GM21619 (cell line): Measurements from ENCODE around the gene AREL1.

Experiments
- ATAC-seq: cut with Tn5 transposase; IDR thresholded peaks from one replicate; pipeline ENCODE4 v1.9.1; 2021; ENCODE audit not compliant: unreplicated experiment

The AREL1 gene

DNA sequence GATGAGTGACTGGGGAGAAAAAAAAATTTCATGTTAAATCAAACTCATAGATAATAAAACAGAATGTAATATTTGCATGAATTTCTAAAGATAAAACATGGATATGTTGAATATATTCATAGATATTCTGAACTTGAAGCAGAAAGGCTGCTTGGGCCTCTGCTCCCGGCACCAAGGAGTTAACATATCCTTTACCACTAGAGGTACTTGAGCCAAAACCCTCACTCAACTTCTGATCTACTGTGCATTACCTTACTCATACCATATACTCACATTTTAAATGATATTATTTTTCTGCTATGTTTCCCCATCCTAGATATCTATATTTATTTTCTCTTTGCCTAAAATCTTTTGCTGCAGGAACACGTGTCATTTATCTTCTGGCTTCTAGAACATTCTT, 14.9 kb downstream of the AREL1 start:
- ATAC-seq: no peak

DNA sequence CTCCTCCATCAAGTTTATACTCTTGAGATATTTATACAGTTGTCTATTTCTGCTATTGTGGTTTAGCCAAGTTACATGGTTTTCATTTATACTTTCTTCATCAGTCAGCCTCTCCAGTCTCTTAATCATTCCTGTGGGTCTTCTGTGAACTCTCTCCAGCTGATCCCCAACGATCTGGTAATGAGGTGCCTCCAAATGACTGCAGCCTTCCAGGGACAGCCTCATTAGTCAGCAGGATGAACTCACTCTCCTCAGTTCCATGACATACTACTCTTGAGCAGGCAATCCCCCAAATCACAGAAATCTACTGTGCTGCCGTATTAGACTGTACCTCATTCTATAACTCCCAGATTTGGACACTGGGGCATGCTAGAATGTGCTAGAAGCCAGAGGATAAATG, 15.3 kb downstream of the AREL1 start:
- ATAC-seq: no peak

DNA sequence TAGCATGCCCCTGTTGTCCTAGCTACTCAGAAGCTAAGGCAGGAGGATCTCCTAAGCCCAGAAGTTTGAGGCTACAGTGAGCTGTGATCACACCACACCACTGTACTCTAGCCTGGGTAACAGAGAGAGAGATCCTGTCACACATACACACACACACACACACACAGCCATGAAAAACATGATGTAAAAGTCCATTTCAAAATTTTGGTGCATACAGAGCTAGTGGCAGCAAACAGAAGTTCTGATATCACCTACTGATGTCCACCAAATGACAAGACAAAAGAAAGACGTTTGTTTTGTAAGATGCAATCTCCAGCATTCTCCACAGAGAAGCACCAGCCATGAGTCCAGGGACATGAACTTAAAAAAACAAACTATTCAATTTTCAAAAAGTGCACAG, 15.9 kb downstream of the AREL1 start:
- no peak for ATAC-seq

DNA sequence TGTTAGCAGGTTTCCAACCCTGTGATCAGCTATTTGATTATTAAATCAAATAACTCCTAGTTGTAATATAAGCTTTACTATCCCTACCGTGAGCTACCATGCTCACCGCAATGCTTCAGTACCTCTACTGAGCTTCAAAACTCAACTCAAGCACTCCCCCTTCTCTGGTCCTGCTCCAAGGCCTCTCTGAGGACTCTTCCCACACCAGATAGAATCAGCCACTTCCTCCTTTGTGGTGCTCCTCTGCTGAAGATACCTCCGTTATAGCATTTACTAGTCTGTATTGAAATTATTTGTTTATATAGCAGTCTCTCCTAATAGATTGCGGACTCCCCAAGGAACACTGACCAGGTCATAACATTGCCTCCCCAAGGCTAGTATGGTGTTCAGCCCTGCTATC, 17.5 kb downstream of the AREL1 start:
- ATAC-seq: no peak

DNA sequence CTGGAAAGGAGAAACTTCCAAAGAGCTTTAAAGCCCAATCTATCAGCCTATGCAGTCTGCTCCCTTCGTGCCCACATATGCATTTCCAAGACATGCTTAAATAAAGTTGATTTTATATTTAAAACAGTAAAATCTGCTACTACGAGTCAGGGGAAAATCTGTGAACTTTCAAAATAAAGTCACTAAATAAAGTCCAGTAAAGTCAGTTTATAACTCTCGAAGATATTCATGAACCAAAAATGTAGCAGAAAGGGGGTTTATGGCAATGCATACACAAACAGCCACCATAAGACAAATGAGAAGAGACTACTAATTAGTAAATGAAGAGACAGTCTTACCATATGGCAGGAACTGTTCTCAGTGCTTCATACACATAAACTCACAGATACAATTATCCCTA, 19.7 kb downstream of the AREL1 start:
- no peak for ATAC-seq

DNA sequence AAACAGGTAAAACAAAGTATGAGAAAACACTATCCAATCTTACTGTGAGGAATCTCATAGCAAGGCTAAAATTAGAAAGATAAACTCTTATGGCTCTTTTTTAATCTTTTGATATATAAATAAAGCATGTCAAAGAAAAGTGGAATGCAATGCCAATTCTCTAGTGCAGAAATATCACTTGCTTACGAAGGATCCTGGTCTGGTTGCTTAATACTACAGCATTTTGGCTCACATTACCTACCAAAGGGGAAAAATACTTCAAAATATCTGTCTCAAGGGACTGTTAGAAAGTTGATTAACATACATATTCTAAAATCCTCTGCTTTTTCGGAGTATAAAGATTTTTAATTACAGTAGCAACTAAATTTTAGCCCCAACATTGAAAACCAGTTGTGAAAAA, 21.4 kb downstream of the AREL1 start:
- ATAC-seq: no peak

DNA sequence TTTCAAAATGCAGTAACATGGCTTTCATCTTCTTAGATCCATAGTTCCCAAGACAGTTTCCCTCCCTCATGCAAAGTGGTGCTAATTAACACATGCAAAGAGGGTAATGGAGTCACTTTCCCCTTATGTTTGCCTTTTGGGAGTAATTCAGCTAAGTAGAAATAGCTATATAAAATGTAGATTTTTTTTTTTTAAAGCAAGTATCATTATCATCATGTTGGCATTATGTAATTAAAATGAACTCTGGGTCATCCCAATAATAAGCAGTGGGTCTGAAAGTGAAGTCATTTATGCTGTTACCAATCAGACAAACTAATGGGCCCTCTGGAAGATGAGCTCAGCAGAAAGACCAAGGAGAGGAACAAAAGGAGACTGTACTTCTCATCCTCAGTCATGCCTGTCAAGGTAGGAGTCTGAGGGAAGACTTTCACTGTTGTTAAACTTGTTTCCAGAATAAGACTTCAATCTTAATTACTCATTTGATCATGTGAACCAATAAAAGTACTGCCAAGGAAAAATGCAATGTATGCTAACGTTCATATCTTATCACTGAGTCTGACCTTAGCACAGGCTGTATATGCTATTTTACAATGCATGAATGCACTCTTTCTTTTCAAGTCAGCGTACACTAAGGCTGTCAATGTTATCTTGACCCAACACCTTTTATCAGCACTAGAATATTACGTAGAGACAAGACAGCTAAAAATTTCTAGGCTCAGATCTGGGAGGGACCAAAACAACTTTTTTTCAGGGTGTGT, 26.8 kb downstream of the AREL1 start:
- ATAC-seq: no peak

DNA sequence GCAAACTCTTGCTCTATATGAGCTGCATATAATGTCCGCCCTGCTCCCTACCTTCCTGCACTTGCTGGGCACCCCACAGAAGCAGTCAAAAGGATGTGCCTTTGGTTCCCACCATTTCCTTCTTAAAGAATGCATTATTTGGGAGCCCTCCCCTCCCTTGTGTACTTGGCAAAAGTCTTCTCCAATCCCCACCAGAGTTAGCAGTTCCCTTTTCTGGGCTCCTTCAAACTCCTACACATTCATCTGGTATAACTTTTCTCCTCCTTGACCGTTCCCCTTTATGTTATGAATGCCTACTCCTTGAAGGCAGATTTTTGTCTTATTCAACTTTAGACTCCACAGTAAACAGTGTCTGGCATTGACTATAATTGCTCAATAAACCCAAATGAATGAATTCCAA, 27.8 kb downstream of the AREL1 start:
- no peak for ATAC-seq

DNA sequence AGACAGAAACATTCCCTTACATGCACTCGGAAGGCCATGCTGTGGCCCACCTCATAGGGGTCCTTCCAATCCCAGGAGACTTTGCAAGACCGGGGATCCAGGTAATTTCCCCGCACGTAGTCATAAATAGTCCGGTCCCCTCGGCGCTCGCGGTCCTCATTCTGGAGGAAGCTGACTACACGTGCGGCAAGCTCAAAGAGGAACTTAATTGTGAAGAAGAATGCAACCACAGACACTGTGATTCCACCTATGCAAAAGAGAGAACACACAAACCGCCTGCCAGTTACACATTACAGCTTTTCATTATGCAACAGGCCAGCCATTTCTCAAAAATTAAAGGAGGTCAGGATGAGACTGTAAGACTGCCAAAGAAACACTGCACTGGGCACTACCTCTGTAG, 28.4 kb downstream of the AREL1 start:
- peak; percentile 53 for ATAC-seq

DNA sequence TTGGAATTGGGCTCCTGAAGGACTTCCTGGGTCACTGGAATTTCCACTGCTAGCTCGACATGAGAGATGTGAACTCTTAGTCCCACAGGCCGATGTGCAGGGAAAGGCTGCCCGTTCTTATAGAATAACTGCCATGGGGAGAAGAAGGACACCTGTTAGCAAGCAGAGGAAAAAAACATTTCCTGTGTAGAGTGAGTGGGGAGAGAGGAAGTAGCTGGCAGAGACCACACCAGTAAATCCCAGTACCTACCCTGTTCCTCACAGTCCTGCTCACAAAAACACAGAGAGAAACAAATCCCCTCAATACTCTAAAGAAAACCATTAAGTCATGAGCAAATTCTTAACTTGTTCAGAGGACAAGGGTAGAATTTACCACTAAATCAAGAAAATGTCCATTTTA, 29.5 kb downstream of the AREL1 start:
- ATAC-seq: no peak

DNA sequence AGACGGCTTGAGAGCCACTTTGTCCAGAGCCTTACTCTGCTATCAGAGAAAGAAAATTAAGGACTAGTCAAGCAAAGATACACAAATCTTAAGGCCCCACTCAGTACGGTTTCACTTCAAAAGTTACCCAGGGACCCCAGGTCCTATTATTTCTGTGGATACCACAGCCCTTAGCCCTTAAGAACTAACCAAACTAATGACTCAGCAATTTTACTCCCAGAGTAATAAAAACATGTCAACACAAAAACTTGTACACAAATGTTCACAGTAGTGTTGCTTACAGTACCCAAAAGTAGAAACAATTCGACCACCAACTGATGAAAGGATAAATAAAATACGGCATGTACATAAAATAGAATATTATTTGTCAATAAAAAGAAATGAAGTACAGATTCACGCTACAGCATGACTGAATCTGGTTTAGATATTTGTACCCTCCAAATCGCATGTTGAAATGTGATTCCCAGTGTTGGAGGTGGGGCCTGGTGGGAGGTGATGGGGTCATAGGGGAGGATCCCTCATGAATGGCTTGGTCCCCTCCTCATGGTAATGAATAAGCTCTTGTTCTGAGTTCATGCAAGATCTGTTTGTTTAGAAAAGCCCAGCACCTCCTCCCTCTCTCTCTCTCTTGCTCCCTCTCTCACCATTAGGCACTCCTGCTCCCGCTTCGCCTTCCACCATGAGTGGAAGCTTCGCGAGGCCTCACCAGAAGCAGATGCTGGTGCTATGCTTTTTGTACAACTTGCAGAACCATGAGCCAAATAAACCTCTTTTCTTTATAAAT, 30.5 kb downstream of the AREL1 start:
- ATAC-seq: no peak

DNA sequence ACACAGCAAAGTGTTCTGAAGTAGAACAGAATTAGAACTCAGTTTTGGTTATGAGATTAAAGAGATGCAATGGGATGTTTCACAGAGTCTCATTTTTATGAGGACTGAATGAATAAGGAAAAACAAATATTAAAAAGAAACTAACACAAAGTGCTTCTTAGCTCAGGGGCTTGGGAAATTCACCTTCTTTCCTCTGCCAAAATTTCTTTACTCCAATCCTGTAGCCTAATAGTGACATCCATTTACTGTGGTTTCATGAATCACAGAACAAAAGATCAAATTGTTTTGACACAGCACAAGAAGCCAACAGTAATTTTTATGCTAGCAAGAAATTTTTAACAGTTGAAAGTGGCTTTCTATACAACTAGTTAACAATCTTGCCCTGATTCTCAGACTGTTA, 37.7 kb downstream of the AREL1 start:
- no peak for ATAC-seq

DNA sequence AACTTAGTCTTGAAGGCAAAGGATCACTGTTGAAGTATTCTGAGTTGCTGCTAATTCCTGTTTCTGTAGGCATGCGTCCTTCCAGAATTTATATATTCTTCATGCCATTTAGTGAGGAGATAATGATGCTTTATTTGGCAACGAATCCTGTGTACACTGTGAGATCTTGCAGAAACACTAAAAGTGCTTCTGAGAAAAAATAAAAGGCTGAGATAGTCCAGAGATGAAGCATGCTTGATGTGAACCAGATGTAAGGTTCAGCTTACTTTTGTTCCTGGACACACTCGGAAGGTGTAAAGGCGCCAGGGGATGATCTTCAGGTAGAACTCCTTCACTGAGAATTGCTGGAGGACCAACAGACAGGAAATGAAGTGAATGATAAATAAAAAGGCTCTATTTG, 39.1 kb downstream of the AREL1 start:
- no peak for ATAC-seq

DNA sequence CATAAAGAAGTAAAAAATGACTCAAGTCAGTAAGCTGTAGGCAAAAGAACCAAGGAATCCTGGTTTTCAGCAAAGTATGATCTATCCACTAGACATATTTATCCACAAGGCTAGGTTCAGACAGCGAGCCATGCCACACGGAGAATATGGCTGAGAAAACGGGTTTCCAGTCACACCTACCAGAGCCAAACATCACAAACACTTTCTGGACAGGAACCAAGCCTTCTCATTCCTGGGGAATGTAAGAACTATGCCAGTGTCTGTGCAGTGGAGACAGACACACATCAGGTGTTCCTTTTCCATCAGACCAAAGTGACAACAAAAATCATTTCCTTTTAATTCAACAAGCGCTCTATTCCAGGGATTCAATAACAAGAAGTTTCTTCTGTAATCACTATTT, 41.1 kb downstream of the AREL1 start:
- no peak for ATAC-seq

DNA sequence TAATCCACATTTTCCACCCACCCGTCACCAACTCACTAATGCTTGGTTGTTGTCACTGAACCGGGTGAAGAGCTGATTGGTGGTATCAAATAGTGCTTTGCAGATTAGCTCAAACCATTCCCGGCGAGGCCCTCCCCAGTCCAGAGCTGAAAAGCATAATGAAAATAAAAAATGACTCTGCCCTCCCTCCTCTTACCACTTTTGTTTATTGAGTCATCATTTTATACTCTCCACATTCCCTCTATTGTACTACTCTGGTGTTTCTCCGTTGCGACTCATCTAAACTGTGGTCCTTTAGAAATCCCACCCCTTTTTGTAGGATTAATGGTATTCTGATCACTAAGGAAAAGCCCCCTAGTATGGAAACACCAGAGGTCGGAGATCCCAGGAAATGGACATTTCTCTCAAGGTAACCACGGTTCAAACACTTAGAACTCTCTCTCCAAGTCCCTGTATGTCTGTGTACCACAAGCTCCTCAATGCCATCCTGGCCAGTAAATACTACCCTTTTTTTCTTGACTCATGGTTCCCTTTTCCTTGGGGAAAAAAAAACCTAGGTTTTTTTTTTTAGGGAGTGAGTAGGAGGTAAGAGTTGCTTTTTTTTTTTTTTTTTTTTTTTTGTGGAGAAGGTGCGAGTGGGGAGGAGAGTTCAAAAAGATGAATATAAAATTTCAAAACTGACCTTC, 42.0 kb downstream of the AREL1 start:
- no peak for ATAC-seq

DNA sequence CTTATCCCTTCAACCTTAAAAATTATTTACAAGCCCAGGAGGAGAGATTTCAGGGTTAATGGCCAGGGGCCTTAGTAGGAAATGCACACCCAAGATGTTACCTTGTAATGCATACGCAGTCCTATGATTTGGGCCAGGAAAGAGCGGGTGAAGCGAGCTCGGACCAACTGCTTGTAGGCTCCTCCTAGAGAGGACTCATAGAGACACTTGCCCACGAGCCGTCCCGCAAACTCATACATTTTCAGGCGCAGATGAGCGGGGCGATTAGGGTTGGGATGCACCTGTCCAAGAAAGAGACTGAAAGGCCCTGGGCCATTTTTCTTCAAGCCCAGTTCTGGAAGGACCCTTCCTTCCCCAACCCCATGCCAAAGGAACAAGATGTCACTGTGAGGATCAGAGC, 43.0 kb downstream of the AREL1 start:
- ATAC-seq: no peak

DNA sequence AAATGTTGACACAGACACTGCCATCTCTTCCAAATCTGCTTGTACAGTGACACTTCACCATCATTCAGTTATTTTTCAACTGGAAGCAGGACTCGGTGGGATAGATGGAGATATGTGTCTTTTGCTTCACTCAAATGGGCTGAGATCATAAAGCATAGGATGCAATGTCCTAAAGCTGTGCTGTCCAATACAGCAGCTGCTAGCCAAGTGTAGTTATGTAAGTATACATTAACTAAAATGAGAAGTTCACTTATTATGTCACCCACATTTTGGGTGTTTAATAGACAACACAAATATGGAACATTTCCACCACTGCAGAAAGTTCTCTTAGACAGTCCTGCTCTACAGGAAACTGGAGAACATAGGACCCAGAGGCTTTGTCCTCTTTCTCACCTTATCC, 43.6 kb downstream of the AREL1 start:
- ATAC-seq: no peak

DNA sequence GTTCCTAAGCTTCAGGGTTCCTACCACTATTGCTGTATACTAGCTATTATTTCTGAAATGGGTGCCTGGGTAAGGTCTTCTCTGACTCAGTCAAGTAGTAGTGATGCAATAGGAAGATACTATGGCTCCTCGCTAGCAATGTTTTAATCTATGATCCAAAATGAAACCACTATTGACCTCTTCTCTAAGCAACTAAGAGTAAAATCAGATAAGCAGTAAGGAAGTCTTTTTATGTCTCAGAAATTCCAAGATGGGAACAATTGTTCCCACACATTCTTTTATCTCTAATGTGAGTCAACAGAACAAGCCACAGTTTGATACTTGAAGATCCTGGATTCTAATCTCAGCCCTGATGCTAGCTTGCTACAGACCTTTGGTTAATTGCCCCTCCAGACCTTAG, 45.1 kb downstream of the AREL1 start:
- no peak for ATAC-seq

DNA sequence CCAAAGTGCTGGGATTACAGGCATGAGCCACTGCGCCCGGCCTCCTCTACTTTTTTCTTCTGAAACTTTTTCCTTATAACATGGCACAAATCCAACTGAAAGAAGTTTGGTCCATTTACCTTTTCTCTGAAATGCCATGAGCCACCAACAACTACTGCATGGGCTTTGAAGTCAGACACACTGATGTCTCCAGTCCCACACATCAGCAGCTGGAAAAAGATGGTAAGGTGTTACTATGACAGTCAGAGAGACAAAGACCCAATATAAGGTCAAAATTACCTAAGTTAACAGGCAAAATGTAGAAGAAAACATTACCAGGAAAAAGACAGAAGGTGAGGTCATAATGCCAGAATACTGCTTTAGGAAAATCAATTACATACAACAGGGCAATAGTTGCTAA, 48.2 kb downstream of the AREL1 start:
- no peak for ATAC-seq

DNA sequence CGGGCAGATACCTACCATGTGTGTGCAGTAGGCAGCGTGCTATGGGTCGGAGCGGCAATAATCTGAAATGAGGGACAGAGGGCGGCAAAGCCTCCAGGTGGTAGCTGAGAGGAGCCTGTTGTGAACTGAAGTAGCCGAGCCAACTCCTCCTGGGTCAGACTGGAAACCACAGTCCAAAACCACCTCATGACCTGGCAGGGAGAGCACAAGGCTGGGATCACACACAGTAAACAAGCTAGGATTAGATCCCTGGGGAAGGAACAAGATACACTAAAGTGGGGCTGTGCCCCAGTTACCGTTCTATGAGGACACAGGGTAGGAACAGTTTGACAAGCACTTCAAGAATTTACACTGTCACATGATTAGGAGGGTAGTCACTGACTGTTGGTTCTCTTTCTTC, 49.0 kb downstream of the AREL1 start:
- no peak for ATAC-seq

DNA sequence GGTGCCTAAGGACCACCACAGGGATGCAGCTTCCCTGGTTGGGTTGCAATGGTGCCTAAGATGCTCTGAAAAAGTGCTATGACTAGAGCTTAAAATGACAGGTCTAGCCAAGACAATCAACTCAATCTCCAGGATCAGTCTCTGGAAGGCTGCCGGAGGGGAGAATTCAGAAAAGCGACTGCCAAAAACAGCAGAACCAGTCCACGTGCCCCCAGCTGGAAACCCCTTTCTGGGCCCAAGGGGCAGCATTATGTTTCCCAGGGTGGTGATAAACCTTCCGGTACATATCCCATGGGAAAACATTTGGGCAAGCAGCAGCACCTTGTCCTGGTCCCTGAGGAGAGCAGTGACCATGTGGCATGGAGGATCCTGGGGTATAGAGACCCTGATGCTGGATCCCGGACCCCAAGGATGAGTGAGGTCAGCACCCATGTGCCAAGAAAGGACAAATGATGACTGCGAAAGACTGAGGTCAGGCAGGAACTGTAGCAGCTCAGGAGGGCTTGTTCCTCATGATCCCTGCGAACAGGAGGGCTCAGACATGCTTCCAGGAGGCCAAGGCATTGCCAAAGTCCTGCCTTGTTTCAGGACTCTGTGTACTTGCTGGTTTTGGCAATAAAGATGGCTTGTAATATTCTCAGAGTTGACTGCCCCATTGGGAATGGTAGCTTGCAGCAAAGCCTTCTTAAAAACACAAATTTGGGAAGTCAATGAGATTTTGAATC, 51.0 kb downstream of the AREL1 start:
- ATAC-seq: no peak
